ENCODE measurements around the gene JMJD8.
"Not testable (repeated sequence)": the region's sequence is repeated elsewhere in the genome, so short reads cannot be mapped to it uniquely, and the experiment has no call there.

GRCh38 chr16:691242-691641 is 7.1 kb upstream of the JMJD8 start:
- TF ChIP-seq, protein P1, sequence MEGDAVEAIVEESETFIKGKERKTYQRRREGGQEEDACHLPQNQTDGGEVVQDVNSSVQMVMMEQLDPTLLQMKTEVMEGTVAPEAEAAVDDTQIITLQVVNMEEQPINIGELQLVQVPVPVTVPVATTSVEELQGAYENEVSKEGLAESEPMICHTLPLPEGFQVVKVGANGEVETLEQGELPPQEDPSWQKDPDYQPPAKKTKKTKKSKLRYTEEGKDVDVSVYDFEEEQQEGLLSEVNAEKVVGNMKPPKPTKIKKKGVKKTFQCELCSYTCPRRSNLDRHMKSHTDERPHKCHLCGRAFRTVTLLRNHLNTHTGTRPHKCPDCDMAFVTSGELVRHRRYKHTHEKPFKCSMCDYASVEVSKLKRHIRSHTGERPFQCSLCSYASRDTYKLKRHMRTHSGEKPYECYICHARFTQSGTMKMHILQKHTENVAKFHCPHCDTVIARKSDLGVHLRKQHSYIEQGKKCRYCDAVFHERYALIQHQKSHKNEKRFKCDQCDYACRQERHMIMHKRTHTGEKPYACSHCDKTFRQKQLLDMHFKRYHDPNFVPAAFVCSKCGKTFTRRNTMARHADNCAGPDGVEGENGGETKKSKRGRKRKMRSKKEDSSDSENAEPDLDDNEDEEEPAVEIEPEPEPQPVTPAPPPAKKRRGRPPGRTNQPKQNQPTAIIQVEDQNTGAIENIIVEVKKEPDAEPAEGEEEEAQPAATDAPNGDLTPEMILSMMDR (IDR thresholded peaks at IDR 0.05), result not testable (repeated sequence)
- TF ChIP-seq POLR2A (IDR thresholded peaks at IDR 0.05), result not testable (repeated sequence)

Data from thyroid gland (tissue), 4 donors.